T-cell (primary cell): ENCODE data around the gene PNRC1. TPM values are rescaled to one million over a fixed set of nuclear protein-coding genes. Genes with fewer than 3 reads are reported as not detected.
A peak's percentile ranks its signal among the peaks of the same experiment; 100 is the strongest.
"Not testable (repeated sequence)": the region's sequence is repeated elsewhere in the genome, so short reads cannot be mapped to it uniquely, and the experiment has no call there.

Experiments
- ATAC-seq, 4 experiments: fragments of 200-7000 bp in 3 of 4; fragments of 150-1000 bp in 1 of 4; cut with Tn5 transposase; replicated peaks in 1 of 4; 1 replicate in 3 of 4; 2 replicates in 1 of 4; pipeline ENCODE4 v1.10.0; 2021; ENCODE audit warnings: moderate library complexity in 3 of 4, mild to moderate bottlenecking in 2 of 4, moderate number of reproducible peaks in 1 of 4
- CTCF ChIA-PET, 2 donors: fragments of 300-600 bp; sonication (Branson Sonifier 250); formaldehyde crosslinking; loops; one replicate each; lab custom pipeline; 2022; ENCODE audit warnings: antibody characterized with exemption in 2 of 2; lab: Charles Lee
- POLR2A ChIA-PET, 2 donors: fragments of 300-600 bp; sonication (Branson Sonifier 250); formaldehyde crosslinking; loops; one replicate each; lab custom pipeline; 2022; ENCODE audit warnings: antibody characterized with exemption in 2 of 2; lab: Charles Lee
- DNase-seq, 35 experiments: peaks; one replicate each; pipeline versions ENCODE4 v3.0.0 to v3.0.0-alpha.2; 2013 to 2023
- H3K27ac ChIP-seq: one replicate; pipeline ENCODE4 v1.5.1; 2013; ENCODE audit warnings: low read length
- H3K27me3 ChIP-seq, 2 experiments: replicated peaks in 1 of 2; 1 replicate in 1 of 2; 2 replicates in 1 of 2; pipeline versions ENCODE4 v1.6.1 to v1.7.0; 2013; ENCODE audit warnings: low read length in 1 of 2, mixed read lengths in 1 of 2; ENCODE audit not compliant: control insufficient read depth in 2 of 2, insufficient read depth in 2 of 2; ENCODE audit errors: extremely low read depth in 1 of 2
- H3K36me3 ChIP-seq, 2 donors: 1 replicate in 1 of 2; 2 replicates in 1 of 2; pipeline versions ENCODE4 v1.6.1 to v1.7.0; 2013; ENCODE audit warnings: low read length in 1 of 2; ENCODE audit not compliant: control insufficient read depth in 2 of 2, insufficient read depth in 1 of 2; ENCODE audit errors: extremely low read depth in 1 of 2
- H3K4me1 ChIP-seq, 2 experiments: 1 replicate in 1 of 2; 2 replicates in 1 of 2; pipeline versions ENCODE4 v1.6.1 to v1.7.0; 2013; ENCODE audit warnings: low read length in 2 of 2, mixed read lengths in 1 of 2; ENCODE audit not compliant: insufficient read depth in 2 of 2, control insufficient read depth in 1 of 2; ENCODE audit errors: extremely low read depth in 1 of 2
- H3K4me3 ChIP-seq, 2 donors: 1 replicate in 1 of 2; 2 replicates in 1 of 2; pipeline versions ENCODE4 v1.5.1 to v1.7.0; 2013; ENCODE audit warnings: mild to moderate bottlenecking in 2 of 2, low read length in 1 of 2, moderate library complexity in 1 of 2; ENCODE audit not compliant: control insufficient read depth in 1 of 2; ENCODE audit errors: extremely low read depth in 1 of 2
- H3K9me3 ChIP-seq: 2 replicates; pipeline ENCODE4 v1.7.0; 2013
- H3K27ac Mint-ChIP-seq, 2 donors: one replicate each; pipeline ENCODE4 v1.8.0; 2020 to 2021; ENCODE audit warnings: mild to moderate bottlenecking in 2 of 2, mixed read lengths in 2 of 2
- H3K27me3 Mint-ChIP-seq, 2 donors: one replicate each; pipeline ENCODE4 v1.8.0; 2021 to 2022; ENCODE audit warnings: mixed read lengths in 2 of 2
- H3K36me3 Mint-ChIP-seq: one replicate; pipeline ENCODE4 v1.8.0; 2021; ENCODE audit warnings: mixed read lengths
- H3K4me1 Mint-ChIP-seq, 3 donors: one replicate each; pipeline ENCODE4 v1.8.0; 2020 to 2022; ENCODE audit warnings: mixed read lengths in 3 of 3, mild to moderate bottlenecking in 1 of 3
- H3K4me3 Mint-ChIP-seq, 3 donors: one replicate each; pipeline ENCODE4 v1.8.0; 2020 to 2022; ENCODE audit warnings: mild to moderate bottlenecking in 3 of 3, mixed read lengths in 3 of 3, moderate library complexity in 3 of 3
- H3K9me3 Mint-ChIP-seq, 3 donors: one replicate each; pipeline ENCODE4 v1.8.0; 2020 to 2022; ENCODE audit warnings: mixed read lengths in 3 of 3
- WGBS: methylation state at CpG from one replicate; pipeline ENCODE4 v1.1.5; 2013; ENCODE audit warnings: missing lambda C conversion rate; ENCODE audit not compliant: insufficient coverage; 5-methylcytosine and 5-hydroxymethylcytosine counted together
- total RNA-seq, 35 experiments: library from RNA in 6 of 35; stranded (reverse) in 6 of 35; fragments of 120-200 nt in 1 of 35; gene quantifications; one replicate each; pipeline versions ENCODE4 v1.2.1 to v1.2.4 and lab custom pipeline; 2013 to 2026

Gene PNRC1
- total RNA-seq = 100 to 1,000 TPM; 421 to 792 (median 481) TPM
- total RNA-seq (2013) = 575 TPM
- total RNA-seq (lab: John Stamatoyannopoulos, UW) = 50.4 to 1,608 (median 592) reads per million in 29 experiments

- H3K36me3 Mint-ChIP-seq = peaks cover 33% of the 10 kb centered on the region
- H3K4me3 Mint-ChIP-seq = peak within 1 kb of the TSS; percentile 92 to 96 (median 94)
- H3K27ac Mint-ChIP-seq = peak within 1 kb of the TSS; percentile 97 to 99
- peak; percentile 71 to 81 (median 78) for ATAC-seq
- Histone ChIP-seq H3K4me1 (peaks cover 28 to 36% of the 10 kb centered on the region in 2 experiments), H3K36me3 (peaks cover 0 to 31% of the 10 kb centered on the region in 2 donors), H3K9me3 (no peaks in the 10 kb centered on the region), H3K4me3 (peak within 1 kb of the TSS; percentile 73 to 98), H3K27me3 (no peaks in the 10 kb centered on the region), H3K27ac (peak within 1 kb of the TSS; percentile 98)
- peaks cover 33 to 45% (median 39%) of the 10 kb centered on the region in 3 donors for H3K4me1 Mint-ChIP-seq
- no peaks in the 10 kb centered on the region for H3K9me3 Mint-ChIP-seq
- under 1% methylated on average over 46 of the region's 63 CpGs for WGBS
- no peaks in the 10 kb centered on the region for H3K27me3 Mint-ChIP-seq
- ChIA-PET POLR2A (interaction anchor here (0.5 to 2.7 kb wide), 36 partner anchors 9 to 1928 kb away, joined by 3 to 25 read pairs (median 5); partner anchors contain the start of genes RNGTT (in 2 of the 2), CASP8AP2 (in 1 of the 2), CFAP206 (in 1 of the 2) and LYRM2 (in 1 of the 2)), CTCF (interaction anchor here (0.6 to 2.2 kb wide), 14 partner anchors 9 to 1759 kb away, joined by 3 to 20 read pairs (median 4); partner anchors contain the start of genes PM20D2 (in 1 of the 2) and RNGTT (in 1 of the 2))
- DNase-seq = peak; percentile 99 to 100 (median 100)
Observed at GRCh38 chr6:89080281-89081128, at the start of gene PNRC1. Gene PNRC1, plus strand, starts transcription at chr6:89080751. Its CDS starts 144 bp downstream, at chr6:89080895.

- no peaks in the 10 kb centered on the region for H3K9me3 ChIP-seq
- ATAC-seq = peak in 2 of 4 experiments; percentile 32 to 42
- Mint-ChIP-seq H3K9me3 (peaks cover 0 to 4% (median under 1%) of the 10 kb centered on the region in 3 donors), H3K4me1 (peaks cover 0 to 6% (median 0%) of the 10 kb centered on the region in 3 donors), H3K4me3 (no peak overlapping the region), H3K27ac (no peak overlapping the region), H3K27me3 (peaks cover 0 to 3% of the 10 kb centered on the region in 2 donors), H3K36me3 (no peaks in the 10 kb centered on the region)
- no peaks in the 10 kb centered on the region for H3K36me3 ChIP-seq
- DNase-seq = peak in 1 of 35 experiments; percentile 22
- ChIA-PET POLR2A (interaction anchor here in 1 of 2 donors (0.6 kb wide), 1 partner anchor 52 kb away, joined by 4 read pairs; no protein-coding TSS in a partner anchor), CTCF (interaction anchor here (0.6 to 0.7 kb wide), 2 partner anchors 58 to 587 kb away, joined by 3 to 5 read pairs; no protein-coding TSS in a partner anchor)
- peaks cover 0 to 5% of the 10 kb centered on the region in 2 experiments for H3K27me3 ChIP-seq
- no CpG with 5 or more reads among the region's 2 CpGs for WGBS
- H3K27ac ChIP-seq = no peak overlapping the region
- no peaks in the 10 kb centered on the region for H3K4me1 ChIP-seq
- no peak overlapping the region for H3K4me3 ChIP-seq
Observed at GRCh38 chr6:89032599-89032998, 48.0 kb upstream of the PNRC1 start.

- peaks cover under 1 to 12% (median 8%) of the 10 kb centered on the region in 3 donors for H3K9me3 Mint-ChIP-seq
- H3K4me3 ChIP-seq = no peak overlapping the region
- no peaks in the 10 kb centered on the region for H3K36me3 ChIP-seq
- peaks cover under 1% of the 10 kb centered on the region for H3K36me3 Mint-ChIP-seq
- ChIA-PET CTCF (no interaction called here), POLR2A (interaction anchor here in 1 of 2 donors (0.6 kb wide), 1 partner anchor 51 kb away, joined by 4 read pairs; no protein-coding TSS in a partner anchor)
- peaks cover 0 to 6% (median 0%) of the 10 kb centered on the region in 3 donors for H3K4me1 Mint-ChIP-seq
- no peak overlapping the region for H3K4me3 Mint-ChIP-seq
- no peaks in the 10 kb centered on the region for H3K4me1 ChIP-seq
- ATAC-seq (no peak), DNase-seq (no peak)
- peaks cover 0 to 5% of the 10 kb centered on the region in 2 experiments for H3K27me3 ChIP-seq
- WGBS = no CpG with 5 or more reads among the region's 1 CpG
- H3K27ac ChIP-seq = no peak overlapping the region
- no peaks in the 10 kb centered on the region for H3K9me3 ChIP-seq
- no peaks in the 10 kb centered on the region for H3K27me3 Mint-ChIP-seq
- H3K27ac Mint-ChIP-seq = no peak overlapping the region
Observed at GRCh38 chr6:89033461-89033860, 47.1 kb upstream of the PNRC1 start.

GRCh38 chr6:89034116-89034515, 46.4 kb upstream of the PNRC1 start:
- H3K9me3 ChIP-seq, H3K27ac ChIP-seq, H3K4me1 ChIP-seq, H3K4me3 ChIP-seq, H3K4me3 Mint-ChIP-seq, H3K27ac Mint-ChIP-seq, CTCF ChIA-PET, ATAC-seq, DNase-seq, H3K27me3 Mint-ChIP-seq, H3K36me3 Mint-ChIP-seq, H3K27me3 ChIP-seq, POLR2A ChIA-PET, H3K36me3 ChIP-seq, H3K4me1 Mint-ChIP-seq: not testable (repeated sequence)
- H3K9me3 Mint-ChIP-seq = peaks cover 7 to 19% (median 13%) of the 10 kb centered on the region in 3 donors
- WGBS = no CpG with 5 or more reads among the region's 4 CpGs

- H3K4me3 ChIP-seq = no peak overlapping the region
- Mint-ChIP-seq H3K9me3 (peaks cover 7 to 20% (median 13%) of the 10 kb centered on the region in 3 donors), H3K27me3 (no peaks in the 10 kb centered on the region), H3K36me3 (peaks cover 7% of the 10 kb centered on the region), H3K4me3 (no peak overlapping the region), H3K4me1 (peaks cover 0 to 6% (median 0%) of the 10 kb centered on the region in 3 donors), H3K27ac (no peak overlapping the region)
- POLR2A ChIA-PET = no interaction called here
- DNase-seq (peak in 1 of 35 experiments; percentile 4), ATAC-seq (no peak)
- no peak overlapping the region for H3K27ac ChIP-seq
- no peaks in the 10 kb centered on the region for H3K4me1 ChIP-seq
- H3K36me3 ChIP-seq = no peaks in the 10 kb centered on the region
- CTCF ChIA-PET = no interaction called here
- H3K27me3 ChIP-seq = no peaks in the 10 kb centered on the region
- no peaks in the 10 kb centered on the region for H3K9me3 ChIP-seq
- 91% methylated on average over 5 of the region's 7 CpGs for WGBS
Observed at GRCh38 chr6:89034586-89035251, 45.8 kb upstream of the PNRC1 start.
